PC-3 (cell line): ENCODE measurements around the gene TMEM117. TPM values are rescaled to one million over a fixed set of nuclear protein-coding genes. Genes with fewer than 3 reads are reported as not detected.

Experiments used
- ATAC-seq: fragments of 200-7000 bp; cut with Tn5 transposase; 2 replicates; pipeline ENCODE4 v1.9.1; 2020; ENCODE audit warnings: mild to moderate bottlenecking, moderate library complexity
- BruUV-seq: library from RNA; stranded (reverse); fragments of 400-500 nt; replicated peaks from 2 replicates; lab custom pipeline; 2021; lab: Mats Ljungman, UMichigan
- CTCF ChIA-PET: fragments of 300-600 bp; sonication (Branson Sonifier 250); formaldehyde crosslinking; loops from one replicate; lab custom pipeline; 2022; ENCODE audit warnings: antibody characterized with exemption; lab: Charles Lee
- POLR2A ChIA-PET: fragments of 300-600 bp; sonication (Branson Sonifier 250); formaldehyde crosslinking; loops from one replicate; lab custom pipeline; 2022; ENCODE audit warnings: antibody characterized with exemption; ENCODE audit not compliant: unreplicated experiment; lab: Charles Lee
- DNase-seq: peaks from one replicate; pipeline ENCODE4 v3.0.0-alpha.2; 2015
- H2AFZ ChIP-seq: fragments of 300-600 bp; sonication (generic); 2 replicates; pipeline ENCODE4 v1.6.0; 2016; ENCODE audit warnings: antibody characterized with exemption, low read length
- H3F3A ChIP-seq: fragments of 300-600 bp; sonication (generic); one replicate; pipeline ENCODE4 v1.6.0; 2017; ENCODE audit warnings: antibody characterized with exemption, low read length, control low read depth, mild to moderate bottlenecking; ENCODE audit not compliant: unreplicated experiment
- H3K27ac ChIP-seq: fragments of 300-600 bp; sonication (generic); 2 replicates; pipeline ENCODE4 v1.5.1; 2016; ENCODE audit warnings: mild to moderate bottlenecking, low read length
- H3K27me3 ChIP-seq: fragments of 300-600 bp; sonication (generic); 2 replicates; pipeline ENCODE4 v1.6.1; 2016; ENCODE audit warnings: low read length, mixed read lengths
- H3K36me3 ChIP-seq: fragments of 300-600 bp; sonication (generic); 2 replicates; pipeline ENCODE4 v1.6.1; 2016; ENCODE audit warnings: low read depth, mixed run types, low read length, mixed read lengths
- H3K4me1 ChIP-seq: fragments of 300-600 bp; sonication (generic); 2 replicates; pipeline ENCODE4 v1.5.1; 2016; ENCODE audit warnings: low read length; ENCODE audit not compliant: insufficient read depth
- H3K4me2 ChIP-seq: fragments of 300-600 bp; sonication (generic); 2 replicates; pipeline ENCODE4 v1.6.0; 2016; ENCODE audit warnings: low read length
- H3K4me3 ChIP-seq: fragments of 300-600 bp; sonication (generic); 2 replicates; pipeline ENCODE4 v1.5.1; 2016; ENCODE audit warnings: mild to moderate bottlenecking, low read length, mixed read lengths
- H3K79me2 ChIP-seq: fragments of 300-600 bp; sonication (generic); 2 replicates; pipeline ENCODE4 v1.6.1; 2017; ENCODE audit warnings: low read length, mixed read lengths
- H3K9ac ChIP-seq: fragments of 300-600 bp; sonication (generic); 2 replicates; pipeline ENCODE4 v1.6.0; 2016; ENCODE audit warnings: mild to moderate bottlenecking, low read length
- H3K9me2 ChIP-seq: fragments of 300-600 bp; sonication (generic); replicated peaks from 2 replicates; pipeline ENCODE4 v1.6.1; 2016; ENCODE audit warnings: mixed run types, low read length, mixed read lengths
- H3K9me3 ChIP-seq: fragments of 300-600 bp; sonication (generic); 2 replicates; pipeline ENCODE4 v1.6.1; 2016; ENCODE audit warnings: low read length, mixed read lengths
- H4K20me1 ChIP-seq: fragments of 300-600 bp; sonication (generic); 2 replicates; pipeline ENCODE4 v1.6.1; 2016; ENCODE audit warnings: low read length, mixed read lengths
- EZH2 ChIP-seq: fragments of 300-600 bp; sonication (generic); IDR thresholded peaks from one replicate; pipeline ENCODE4 v1.6.1; 2017; ENCODE audit warnings: antibody characterized with exemption, mild to moderate bottlenecking, low read length; ENCODE audit not compliant: unreplicated experiment
- EZH2phosphoT487 ChIP-seq: fragments of 300-600 bp; sonication (generic); IDR thresholded peaks from 2 replicates; pipeline ENCODE4 v1.6.1; 2018; ENCODE audit warnings: mild to moderate bottlenecking, antibody characterized with exemption, low read length, borderline replicate concordance
- intact Hi-C: fragments of 100-400 bp; cut with micrococcal nuclease; formaldehyde crosslinking; loops from 2 replicates; pipeline ENCODE4 v1.9.0; 2023
- total RNA-seq: library from RNA; depleted of rRNA; stranded (reverse); fragments of >200 nt; gene quantifications from 2 replicates; pipeline ENCODE4 v1.2.3, GENCODE V29; 2014
- TF ChIP-seq, protein P1 (sequence below): fragments of 300-600 bp; sonication (generic); conservative IDR thresholded peaks from 2 replicates; pipeline ENCODE4 v1.5.1; 2017; ENCODE audit warnings: antibody characterized with exemption, low read depth, mild to moderate bottlenecking, low read length

TMEM117 gene
- total RNA-seq, 1 experiment from 2014 or later = 9.0 TPM

DNA sequence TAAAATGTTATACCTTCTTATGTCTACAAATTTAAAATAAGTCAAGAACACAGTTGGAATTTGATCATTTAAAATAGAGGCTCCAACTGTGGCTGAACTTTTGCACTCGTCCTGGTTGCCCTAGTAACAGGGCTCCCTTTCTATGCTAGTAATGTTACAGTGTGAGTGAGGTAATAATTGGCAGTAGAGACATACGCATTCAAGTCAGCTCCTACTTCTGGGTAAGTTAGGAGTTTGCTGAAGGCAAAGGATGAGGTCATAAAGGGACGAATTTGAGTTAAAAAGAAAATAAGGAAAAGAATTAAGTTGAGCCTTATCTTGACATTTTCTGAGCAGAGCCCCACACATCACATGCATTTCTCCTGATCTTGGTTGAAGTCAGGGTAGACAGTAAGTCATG is 129.1 kb downstream of the TMEM117 start:
- TF ChIP-seq, protein P1, sequence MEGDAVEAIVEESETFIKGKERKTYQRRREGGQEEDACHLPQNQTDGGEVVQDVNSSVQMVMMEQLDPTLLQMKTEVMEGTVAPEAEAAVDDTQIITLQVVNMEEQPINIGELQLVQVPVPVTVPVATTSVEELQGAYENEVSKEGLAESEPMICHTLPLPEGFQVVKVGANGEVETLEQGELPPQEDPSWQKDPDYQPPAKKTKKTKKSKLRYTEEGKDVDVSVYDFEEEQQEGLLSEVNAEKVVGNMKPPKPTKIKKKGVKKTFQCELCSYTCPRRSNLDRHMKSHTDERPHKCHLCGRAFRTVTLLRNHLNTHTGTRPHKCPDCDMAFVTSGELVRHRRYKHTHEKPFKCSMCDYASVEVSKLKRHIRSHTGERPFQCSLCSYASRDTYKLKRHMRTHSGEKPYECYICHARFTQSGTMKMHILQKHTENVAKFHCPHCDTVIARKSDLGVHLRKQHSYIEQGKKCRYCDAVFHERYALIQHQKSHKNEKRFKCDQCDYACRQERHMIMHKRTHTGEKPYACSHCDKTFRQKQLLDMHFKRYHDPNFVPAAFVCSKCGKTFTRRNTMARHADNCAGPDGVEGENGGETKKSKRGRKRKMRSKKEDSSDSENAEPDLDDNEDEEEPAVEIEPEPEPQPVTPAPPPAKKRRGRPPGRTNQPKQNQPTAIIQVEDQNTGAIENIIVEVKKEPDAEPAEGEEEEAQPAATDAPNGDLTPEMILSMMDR = no peak
- TF ChIP-seq EZH2phosphoT487 = no peak
- TF ChIP-seq EZH2 = no peak
- Histone ChIP-seq H4K20me1 (no peaks in the 10 kb centered on the region), H3K9me3 (no peaks in the 10 kb centered on the region), H3K4me3 (no peak overlapping the region), H3F3A (no peaks in the 10 kb centered on the region), H3K4me1 (peaks cover 6% of the 10 kb centered on the region), H3K27me3 (no peaks in the 10 kb centered on the region), H3K4me2 (no peak overlapping the region), H3K36me3 (no peaks in the 10 kb centered on the region), H3K79me2 (no peaks in the 10 kb centered on the region), H3K9ac (no peak overlapping the region), H3K27ac (no peak overlapping the region), H2AFZ (no peak overlapping the region), H3K9me2 (no peaks in the 10 kb centered on the region)
- DNase-seq (no peak), ATAC-seq (no peak)
- ChIA-PET POLR2A (no interaction called here), CTCF (no interaction called here)
- no TSS peak for BruUV-seq
- intact Hi-C loops = no loop called here

DNA sequence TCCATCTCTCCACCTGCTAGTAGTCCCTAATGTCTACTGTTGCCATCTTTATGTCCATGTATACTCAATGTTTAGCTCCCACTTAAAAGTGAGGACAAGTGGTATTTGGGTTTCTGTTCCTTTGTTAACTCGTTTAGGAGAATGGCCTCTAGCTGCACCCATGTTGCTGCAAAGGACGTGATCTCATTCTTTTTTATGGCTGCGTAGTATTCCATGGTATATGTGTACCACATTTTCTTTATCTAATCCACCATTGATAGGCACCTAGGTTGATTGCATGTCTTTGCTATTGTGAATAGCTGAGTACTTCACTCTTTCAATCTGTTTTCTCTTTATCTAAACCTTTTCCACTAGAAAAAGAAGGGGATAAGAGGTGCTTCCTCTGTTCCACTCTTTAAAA is 130.0 kb downstream of the TMEM117 start:
- Histone ChIP-seq H3K9me2 (no peaks in the 10 kb centered on the region), H2AFZ (no peak overlapping the region), H3K4me3 (no peak overlapping the region), H3K36me3 (no peaks in the 10 kb centered on the region), H3K79me2 (no peaks in the 10 kb centered on the region), H3K9ac (no peak overlapping the region), H3K9me3 (no peaks in the 10 kb centered on the region), H4K20me1 (no peaks in the 10 kb centered on the region), H3F3A (no peaks in the 10 kb centered on the region), H3K27me3 (no peaks in the 10 kb centered on the region), H3K4me1 (peaks cover 6% of the 10 kb centered on the region), H3K27ac (no peak overlapping the region), H3K4me2 (no peak overlapping the region)
- ChIA-PET POLR2A (no interaction called here), CTCF (no interaction called here)
- BruUV-seq = no TSS peak
- ATAC-seq (no peak), DNase-seq (no peak)
- TF ChIP-seq, protein P1 = no peak
- TF ChIP-seq EZH2phosphoT487 (no peak), EZH2 (no peak)
- intact Hi-C loops = no loop called here

DNA sequence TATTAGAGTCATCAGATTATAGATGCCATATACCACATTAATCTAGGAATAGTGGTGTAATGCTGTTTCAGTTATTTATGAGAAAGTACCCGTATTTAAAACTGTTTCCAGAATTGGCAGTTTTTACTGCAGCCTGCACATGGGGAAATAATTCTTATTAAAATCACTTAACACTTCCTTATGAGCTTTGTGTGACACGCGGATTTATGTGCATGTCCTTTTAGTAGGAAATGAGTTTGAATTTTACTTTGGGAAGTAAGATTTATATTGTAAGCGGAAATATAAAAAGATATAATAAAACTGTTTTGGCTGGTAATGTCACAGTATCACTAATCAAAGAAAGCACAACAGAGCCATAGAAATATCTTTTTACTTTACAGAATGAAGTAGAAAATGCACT is 132.9 kb downstream of the TMEM117 start:
- H3K79me2 ChIP-seq = no peaks in the 10 kb centered on the region
- no peaks in the 10 kb centered on the region for H3F3A ChIP-seq
- ATAC-seq (no peak), DNase-seq (no peak)
- H3K4me1 ChIP-seq = peaks cover 6% of the 10 kb centered on the region
- no peak overlapping the region for H3K4me2 ChIP-seq
- no TSS peak for BruUV-seq
- H3K27ac ChIP-seq = no peak overlapping the region
- POLR2A ChIA-PET = no interaction called here
- no peaks in the 10 kb centered on the region for H3K9me2 ChIP-seq
- TF ChIP-seq EZH2 (no peak), EZH2phosphoT487 (no peak)
- TF ChIP-seq, protein P1 = no peak
- no peak overlapping the region for H2AFZ ChIP-seq
- H3K27me3 ChIP-seq = no peaks in the 10 kb centered on the region
- no peaks in the 10 kb centered on the region for H4K20me1 ChIP-seq
- no peak overlapping the region for H3K4me3 ChIP-seq
- no peaks in the 10 kb centered on the region for H3K36me3 ChIP-seq
- H3K9ac ChIP-seq = no peak overlapping the region
- intact Hi-C loops = no loop called here
- CTCF ChIA-PET = interaction anchor here (0.7 kb wide), 1 partner anchor 36 kb away, joined by 5 read pairs; no protein-coding TSS in a partner anchor
- no peaks in the 10 kb centered on the region for H3K9me3 ChIP-seq
